ENCODE data around the gene C22orf23. TPM values are rescaled to one million over a fixed set of nuclear protein-coding genes. Genes with fewer than 3 reads are reported as not detected.

Gene C22orf23
- total and polyA plus RNA-seq, 2 donors (not counting 1 experiment from before 2014, with no cell fraction given) = not detected

DNA sequence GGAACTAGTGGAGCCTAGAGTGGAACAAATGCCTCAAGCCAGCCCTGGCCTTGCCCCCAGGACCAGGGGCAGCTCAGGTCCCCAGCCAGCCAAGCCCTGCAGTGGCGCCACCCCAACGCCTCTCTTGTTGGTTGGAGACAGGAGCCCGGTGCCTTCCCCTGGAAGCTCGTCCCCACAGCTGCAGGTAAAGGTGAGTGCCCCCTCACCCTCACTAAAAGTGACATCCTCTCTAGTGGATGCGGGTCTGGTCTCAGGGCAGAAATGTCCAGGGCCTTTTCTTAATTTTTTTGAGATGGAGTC lies 25.8 kb downstream of the C22orf23 start:
- no peaks in the 10 kb centered on the region for H3K27me3 Mint-ChIP-seq
- Histone ChIP-seq H3K4me3 (ENCODE audit: control extremely low read depth in 1 of 5, extremely low read depth in 1 of 5, insufficient read depth in 1 of 5, low read depth in 2 of 5, low read length in 4 of 5) (no peak overlapping the region), H3K9ac (ENCODE audit: low read length) (no peak overlapping the region), H3K79me2 (ENCODE audit: control insufficient read depth, insufficient read depth, low read length) (peaks cover 7% of the 10 kb centered on the region), H3K9me3 (ENCODE audit: control extremely low read depth in 1 of 3, control insufficient read depth in 2 of 3, insufficient read depth in 1 of 3, low read length in 2 of 3) (no peaks in the 10 kb centered on the region), H3K27ac (ENCODE audit: low read length in 2 of 2) (no peak overlapping the region), H3K4me1 (ENCODE audit: control insufficient read depth in 2 of 2, insufficient read depth in 2 of 2, low read length in 2 of 2) (peaks cover 0 to 3% of the 10 kb centered on the region in 2 donors), H2AFZ (ENCODE audit: insufficient read depth, low read depth, low read length, poor library complexity, severe bottlenecking) (no peak overlapping the region), H4K20me1 (ENCODE audit: control insufficient read depth, insufficient read depth, low read length, poor library complexity, severe bottlenecking) (no peaks in the 10 kb centered on the region), H3K27me3 (replicated peaks in 1 of 4; ENCODE audit: control extremely low read depth in 1 of 4, control insufficient read depth in 3 of 4, insufficient read depth in 4 of 4, low read length in 3 of 4) (no peaks in the 10 kb centered on the region), H3K4me2 (replicated peaks; ENCODE audit: low read depth, low read length, poor library complexity, severe bottlenecking) (no peak overlapping the region), H3K36me3 (replicated peaks in 1 of 2; ENCODE audit: control extremely low read depth in 1 of 2, control insufficient read depth in 1 of 2, extremely low read depth in 1 of 2, insufficient read depth in 2 of 2, low read length in 1 of 2) (peaks cover 0 to 57% of the 10 kb centered on the region in 2 experiments)
- no peak overlapping the region for H3K27ac Mint-ChIP-seq
- CTCF ChIA-PET = no interaction called here
- intact Hi-C loops (cut with micrococcal nuclease) = no loop called here
- TF ChIP-seq EZH2 (IDR thresholded peaks at IDR 0.05; ENCODE audit: borderline replicate concordance, insufficient read depth, low read depth, low read length, poor library complexity, severe bottlenecking) = no peak
- TF ChIP-seq, protein P1, sequence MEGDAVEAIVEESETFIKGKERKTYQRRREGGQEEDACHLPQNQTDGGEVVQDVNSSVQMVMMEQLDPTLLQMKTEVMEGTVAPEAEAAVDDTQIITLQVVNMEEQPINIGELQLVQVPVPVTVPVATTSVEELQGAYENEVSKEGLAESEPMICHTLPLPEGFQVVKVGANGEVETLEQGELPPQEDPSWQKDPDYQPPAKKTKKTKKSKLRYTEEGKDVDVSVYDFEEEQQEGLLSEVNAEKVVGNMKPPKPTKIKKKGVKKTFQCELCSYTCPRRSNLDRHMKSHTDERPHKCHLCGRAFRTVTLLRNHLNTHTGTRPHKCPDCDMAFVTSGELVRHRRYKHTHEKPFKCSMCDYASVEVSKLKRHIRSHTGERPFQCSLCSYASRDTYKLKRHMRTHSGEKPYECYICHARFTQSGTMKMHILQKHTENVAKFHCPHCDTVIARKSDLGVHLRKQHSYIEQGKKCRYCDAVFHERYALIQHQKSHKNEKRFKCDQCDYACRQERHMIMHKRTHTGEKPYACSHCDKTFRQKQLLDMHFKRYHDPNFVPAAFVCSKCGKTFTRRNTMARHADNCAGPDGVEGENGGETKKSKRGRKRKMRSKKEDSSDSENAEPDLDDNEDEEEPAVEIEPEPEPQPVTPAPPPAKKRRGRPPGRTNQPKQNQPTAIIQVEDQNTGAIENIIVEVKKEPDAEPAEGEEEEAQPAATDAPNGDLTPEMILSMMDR (IDR thresholded peaks at IDR 0.05) = no peak
- DNase-seq = no peak
- no peak for ATAC-seq (ENCODE audit: low read depth)
- H3K4me3 Mint-ChIP-seq = no peak overlapping the region
- WGBS (ENCODE audit: insufficient coverage) = 95% methylated on average over 5 of the region's 5 CpGs
- H3K4me1 Mint-ChIP-seq = peaks cover 10% of the 10 kb centered on the region
- no peaks in the 10 kb centered on the region for H3K9me3 Mint-ChIP-seq (ENCODE audit: insufficient read depth)
- POLR2A ChIA-PET = no interaction called here

DNA sequence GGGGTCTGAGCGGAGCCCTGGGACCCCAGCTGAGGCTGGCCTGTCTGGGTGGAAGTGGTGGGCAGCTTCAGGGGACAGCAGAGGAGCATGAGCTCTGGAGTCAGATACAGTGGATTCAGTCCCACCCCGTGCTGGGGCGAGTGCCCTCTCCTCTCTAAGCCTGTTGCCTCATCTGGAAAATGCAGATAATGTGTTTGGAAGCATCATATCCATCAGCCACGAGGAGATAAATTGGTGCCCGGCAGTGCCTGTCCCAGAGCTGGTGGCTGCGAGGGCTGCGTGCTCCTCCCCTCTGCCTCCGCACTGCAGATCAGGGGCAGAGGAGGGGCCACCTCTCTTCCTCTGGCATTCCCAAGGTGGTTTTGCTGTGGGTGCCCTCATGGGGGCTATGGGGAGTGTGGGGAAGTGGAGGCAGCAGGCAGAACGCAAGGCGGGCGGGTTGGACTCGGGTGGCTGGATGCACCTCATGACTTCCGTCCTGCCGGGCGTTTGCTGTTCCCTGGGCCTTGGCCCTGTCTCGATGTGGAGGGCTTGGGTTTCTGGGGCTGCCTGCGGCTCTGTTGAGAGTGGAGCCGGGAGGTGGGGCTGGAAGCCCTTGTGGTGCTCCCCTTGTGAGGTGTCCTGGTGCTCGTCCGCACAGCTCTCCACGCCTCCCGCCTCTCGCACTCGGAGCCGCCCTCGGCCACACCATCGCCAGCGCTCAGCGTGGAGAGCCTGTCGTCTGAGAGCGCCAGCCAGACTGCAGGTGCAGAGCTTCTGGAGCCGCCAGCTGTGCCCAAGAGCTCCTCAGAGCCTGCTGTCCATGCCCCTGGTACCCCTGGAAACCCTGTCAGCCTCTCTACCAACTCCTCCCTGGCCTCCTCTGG lies 26.4 kb downstream of the C22orf23 start:
- DNase-seq (no peak), ATAC-seq (ENCODE audit: low read depth) (no peak)
- H4K20me1 ChIP-seq (ENCODE audit: control insufficient read depth, insufficient read depth, low read length, poor library complexity, severe bottlenecking) = no peaks in the 10 kb centered on the region
- ChIA-PET POLR2A (no interaction called here), CTCF (no interaction called here)
- no peak overlapping the region for H3K9ac ChIP-seq (ENCODE audit: low read length)
- H3K9me3 ChIP-seq (ENCODE audit: control extremely low read depth in 1 of 3, control insufficient read depth in 2 of 3, insufficient read depth in 1 of 3, low read length in 2 of 3) = no peaks in the 10 kb centered on the region
- Mint-ChIP-seq H3K4me3 (no peak overlapping the region), H3K27me3 (no peaks in the 10 kb centered on the region), H3K4me1 (peaks cover 9% of the 10 kb centered on the region), H3K9me3 (ENCODE audit: insufficient read depth) (no peaks in the 10 kb centered on the region), H3K27ac (no peak overlapping the region)
- H3K36me3 ChIP-seq (replicated peaks in 1 of 2; ENCODE audit: control extremely low read depth in 1 of 2, control insufficient read depth in 1 of 2, extremely low read depth in 1 of 2, insufficient read depth in 2 of 2, low read length in 1 of 2) = peaks cover 0 to 51% of the 10 kb centered on the region in 2 experiments
- H2AFZ ChIP-seq (ENCODE audit: insufficient read depth, low read depth, low read length, poor library complexity, severe bottlenecking) = no peak overlapping the region
- H3K4me2 ChIP-seq (replicated peaks; ENCODE audit: low read depth, low read length, poor library complexity, severe bottlenecking) = no peak overlapping the region
- no peak for TF ChIP-seq EZH2 (IDR thresholded peaks at IDR 0.05; ENCODE audit: borderline replicate concordance, insufficient read depth, low read depth, low read length, poor library complexity, severe bottlenecking)
- TF ChIP-seq, protein P1 (IDR thresholded peaks at IDR 0.05) = no peak
- no peaks in the 10 kb centered on the region for H3K27me3 ChIP-seq (replicated peaks in 1 of 4; ENCODE audit: control extremely low read depth in 1 of 4, control insufficient read depth in 3 of 4, insufficient read depth in 4 of 4, low read length in 3 of 4)
- peaks cover 0 to 3% of the 10 kb centered on the region in 2 donors for H3K4me1 ChIP-seq (ENCODE audit: control insufficient read depth in 2 of 2, insufficient read depth in 2 of 2, low read length in 2 of 2)
- intact Hi-C loops (cut with micrococcal nuclease) = no loop called here
- H3K4me3 ChIP-seq (ENCODE audit: control extremely low read depth in 1 of 5, extremely low read depth in 1 of 5, insufficient read depth in 1 of 5, low read depth in 2 of 5, low read length in 4 of 5) = no peak overlapping the region
- no peak overlapping the region for H3K27ac ChIP-seq (ENCODE audit: low read length in 2 of 2)
- H3K79me2 ChIP-seq (ENCODE audit: control insufficient read depth, insufficient read depth, low read length) = peaks cover 7% of the 10 kb centered on the region
- 96% methylated on average over 32 of the region's 32 CpGs for WGBS (ENCODE audit: insufficient coverage)

Measured in B cell (primary cell).